SK-N-SH (cell line): ENCODE measurements around the gene FBXO47.

Experiments used
- EP300 ChIP-seq, 2 experiments: IDR thresholded peaks; 2 replicates each; pipeline versions ENCODE4 v1.4.0 to v1.6.1; 2012; ENCODE audit warnings: borderline replicate concordance in 1 of 2, low read depth in 1 of 2, low read length in 1 of 2
- GABPA ChIP-seq: IDR thresholded peaks from 2 replicates; pipeline ENCODE4 v1.4.0; 2012; ENCODE audit warnings: low read depth, mild to moderate bottlenecking
- POLR2AphosphoS5 ChIP-seq: IDR thresholded peaks from 2 replicates; pipeline ENCODE4 v1.6.1; 2012; ENCODE audit warnings: low read depth, low read length
- TAF1 ChIP-seq: IDR thresholded peaks from 2 replicates; pipeline ENCODE4 v1.6.1; 2012; ENCODE audit warnings: low read depth, mild to moderate bottlenecking, low read length, moderate library complexity, borderline replicate concordance
- TF ChIP-seq, protein P1 (sequence below): fragments of 200-600 bp; sonication (generic); IDR thresholded peaks from 2 replicates; pipeline ENCODE4 v1.6.1; 2017; ENCODE audit warnings: antibody characterized with exemption, mild to moderate bottlenecking, moderate library complexity

DNA sequence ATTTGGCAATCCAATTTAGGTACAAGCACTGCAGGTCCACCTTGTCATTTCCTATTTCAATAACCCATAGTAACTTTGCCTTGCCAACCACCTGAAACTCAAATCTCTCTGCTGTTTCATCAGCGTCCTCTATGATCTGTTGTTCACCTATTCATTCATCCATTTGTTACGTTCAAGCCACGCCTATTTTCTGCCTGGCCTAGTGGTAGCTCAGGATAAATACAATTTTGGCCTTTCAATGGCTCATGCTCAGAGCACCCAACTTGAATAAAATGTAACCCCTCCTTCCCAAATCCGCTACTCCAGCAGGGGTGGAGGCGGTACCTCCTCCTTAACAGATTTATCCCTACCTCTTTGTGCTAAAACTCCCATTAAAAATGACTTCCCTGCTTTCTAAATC is 3.6 kb upstream of the FBXO47 start:
- TF ChIP-seq, protein P1, sequence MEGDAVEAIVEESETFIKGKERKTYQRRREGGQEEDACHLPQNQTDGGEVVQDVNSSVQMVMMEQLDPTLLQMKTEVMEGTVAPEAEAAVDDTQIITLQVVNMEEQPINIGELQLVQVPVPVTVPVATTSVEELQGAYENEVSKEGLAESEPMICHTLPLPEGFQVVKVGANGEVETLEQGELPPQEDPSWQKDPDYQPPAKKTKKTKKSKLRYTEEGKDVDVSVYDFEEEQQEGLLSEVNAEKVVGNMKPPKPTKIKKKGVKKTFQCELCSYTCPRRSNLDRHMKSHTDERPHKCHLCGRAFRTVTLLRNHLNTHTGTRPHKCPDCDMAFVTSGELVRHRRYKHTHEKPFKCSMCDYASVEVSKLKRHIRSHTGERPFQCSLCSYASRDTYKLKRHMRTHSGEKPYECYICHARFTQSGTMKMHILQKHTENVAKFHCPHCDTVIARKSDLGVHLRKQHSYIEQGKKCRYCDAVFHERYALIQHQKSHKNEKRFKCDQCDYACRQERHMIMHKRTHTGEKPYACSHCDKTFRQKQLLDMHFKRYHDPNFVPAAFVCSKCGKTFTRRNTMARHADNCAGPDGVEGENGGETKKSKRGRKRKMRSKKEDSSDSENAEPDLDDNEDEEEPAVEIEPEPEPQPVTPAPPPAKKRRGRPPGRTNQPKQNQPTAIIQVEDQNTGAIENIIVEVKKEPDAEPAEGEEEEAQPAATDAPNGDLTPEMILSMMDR = no peak
- no peak for TF ChIP-seq TAF1
- TF ChIP-seq EP300 (IDR thresholded peaks at IDR 0.05; ENCODE audit: borderline replicate concordance in 1 of 2, low read depth in 1 of 2, low read length in 1 of 2) = no peak
- TF ChIP-seq POLR2AphosphoS5 = no peak
- no peak for TF ChIP-seq GABPA
